ENCODE data around the gene PPP1R11.

The PPP1R11 gene

GRCh38 chr6:30061858-30062458 lies 5.0 kb upstream of the PPP1R11 start:
- no peak for DNase-seq (ENCODE audit: low read depth)

GRCh38 chr6:30062471-30063178 lies 4.4 kb upstream of the PPP1R11 start:
- DNase-seq (ENCODE audit: low read depth): no peak

GRCh38 chr6:30063315-30063714 lies 3.7 kb upstream of the PPP1R11 start:
- DNase-seq (ENCODE audit: low read depth): no peak

- no peak for DNase-seq (ENCODE audit: low read depth)
These were observed 916 bp upstream of the PPP1R11 start for GRCh38 chr6:30066082-30066481.

- DNase-seq (ENCODE audit: low read depth): no peak
These were observed 602 bp downstream of the PPP1R11 start for GRCh38 chr6:30067460-30068139.

GRCh38 chr6:30071081-30071818 lies 4.3 kb downstream of the PPP1R11 start:
- no peak for DNase-seq (ENCODE audit: low read depth)

GRCh38 chr6:30071858-30072257 lies 4.9 kb downstream of the PPP1R11 start:
- no peak for DNase-seq (ENCODE audit: low read depth)

- no peak for DNase-seq (ENCODE audit: low read depth)
These were observed 6.7 kb downstream of the PPP1R11 start for GRCh38 chr6:30073489-30074235.

- no peak for DNase-seq (ENCODE audit: low read depth)
These were observed 7.5 kb downstream of the PPP1R11 start for GRCh38 chr6:30074331-30075093.

- no peak for DNase-seq (ENCODE audit: low read depth)
These were observed 8.2 kb downstream of the PPP1R11 start, which contains the start of gene RNF39 for GRCh38 chr6:30075094-30075789. Gene RNF39 (minus strand): TSS chr6:30075769. CDS start chr6:30075585, 184 bp downstream.

GRCh38 chr6:30075790-30076732 lies 9.1 kb downstream of the PPP1R11 start:
- DNase-seq (ENCODE audit: low read depth): no peak

- no peak for DNase-seq (ENCODE audit: low read depth)
These were observed 10.2 kb downstream of the PPP1R11 start for GRCh38 chr6:30077218-30077617.

GRCh38 chr6:30087876-30088275 lies 20.9 kb downstream of the PPP1R11 start:
- DNase-seq (ENCODE audit: low read depth): no peak

- DNase-seq (ENCODE audit: low read depth): peak; percentile 89
These were observed 24.8 kb downstream of the PPP1R11 start for GRCh38 chr6:30091577-30092381.

- DNase-seq (ENCODE audit: low read depth): no peak
These were observed 26.0 kb downstream of the PPP1R11 start for GRCh38 chr6:30092852-30093543.

- DNase-seq (ENCODE audit: low read depth): no peak
These were observed 27.1 kb downstream of the PPP1R11 start for GRCh38 chr6:30093951-30094661.

- no peak for DNase-seq (ENCODE audit: low read depth)
These were observed 29.8 kb downstream of the PPP1R11 start for GRCh38 chr6:30096829-30097228.

Measured in EH (cell line).